Lung (tissue), 12 donors: ENCODE data around the gene GRID1. TPM values are rescaled to one million over a fixed set of nuclear protein-coding genes. Genes with fewer than 3 reads are reported as not detected.

Experiments used
- ATAC-seq: fragments of 200-7000 bp; cut with Tn5 transposase; one replicate; pipeline ENCODE4 v1.9.1; 2020; ENCODE audit warnings: moderate number of reproducible peaks; ENCODE audit not compliant: insufficient read depth, low FRiP score
- DNase-seq, 3 donors: peaks; one replicate each; pipeline ENCODE4 v3.0.0-alpha.2; 2013 to 2017
- H3K27ac ChIP-seq, 2 donors: one replicate each; pipeline ENCODE4 v1.5.1; 2013; ENCODE audit warnings: mild to moderate bottlenecking in 2 of 2, moderate library complexity in 2 of 2, control low read depth in 1 of 2, inconsistent platforms in 1 of 2, low read depth in 1 of 2, low read length in 1 of 2
- H3K27me3 ChIP-seq, 3 donors: one replicate each; pipeline ENCODE4 v1.5.1; 2013; ENCODE audit warnings: low read length in 2 of 3; ENCODE audit not compliant: control insufficient read depth in 3 of 3, insufficient read depth in 3 of 3
- H3K36me3 ChIP-seq, 4 donors: one replicate each; pipeline ENCODE4 v1.5.1; 2013; ENCODE audit warnings: low read length in 4 of 4, mild to moderate bottlenecking in 1 of 4, moderate library complexity in 1 of 4; ENCODE audit not compliant: control insufficient read depth in 4 of 4, insufficient read depth in 4 of 4
- H3K4me1 ChIP-seq, 5 donors: one replicate each; pipeline ENCODE4 v1.5.1; 2013; ENCODE audit warnings: low read length in 5 of 5, mild to moderate bottlenecking in 2 of 5, moderate library complexity in 1 of 5; ENCODE audit not compliant: control insufficient read depth in 5 of 5, insufficient read depth in 5 of 5
- H3K4me3 ChIP-seq: one replicate; pipeline ENCODE4 v1.5.1; 2013; ENCODE audit warnings: mild to moderate bottlenecking, control low read depth, moderate library complexity
- H3K9ac ChIP-seq, 2 donors: one replicate each; pipeline ENCODE4 v1.5.1; 2013; ENCODE audit warnings: low read length in 2 of 2, control low read depth in 1 of 2; ENCODE audit not compliant: insufficient read depth in 1 of 2
- H3K9me3 ChIP-seq, 4 donors: one replicate each; pipeline ENCODE4 v1.5.1; 2013; ENCODE audit warnings: low read length in 3 of 4, mild to moderate bottlenecking in 1 of 4, moderate library complexity in 1 of 4; ENCODE audit not compliant: control insufficient read depth in 4 of 4, insufficient read depth in 3 of 4
- CTCF ChIP-seq: IDR thresholded peaks from 2 replicates; pipeline ENCODE4 v1.5.1; 2012; ENCODE audit warnings: mild to moderate bottlenecking; ENCODE audit errors: control extremely low read depth, extremely low read depth
- WGBS, 2 donors: extraction: QIAGEN DNeasy Blood & Tissue Kit; methylation state at CpG; one replicate each; pipeline ENCODE4 v1.1.7; 2013; 5-methylcytosine and 5-hydroxymethylcytosine counted together
- polyA plus RNA-seq, 2 donors: library from polyadenylated mRNA; stranded (reverse); fragments of 200-250 nt; gene quantifications; one replicate each; pipeline ENCODE4 v1.2.1, GENCODE V29; 2013
- total RNA-seq, 2 donors: library from RNA; depleted of rRNA in 1 of 2; stranded (reverse); fragments of >200 nt in 1 of 2; gene quantifications; one replicate each; pipeline ENCODE4 v1.2.1, GENCODE V29; 2014 to 2021
- donor health status: control.
- donor health status: control.
- donor health status: Bipolar disorder and iron deficiency.
- donor health status: healthy.
- donor health status: DM: yes; HTN: yes; CAD: no.

GRID1 gene
- total and polyA plus RNA-seq, 4 donors, result 1.1 to 3.6 (median 2.2) TPM

- Histone ChIP-seq H3K36me3 (no peaks in the 10 kb centered on the region), H3K27me3 (no peaks in the 10 kb centered on the region), H3K9ac (no peak overlapping the region), H3K27ac (no peak overlapping the region), H3K4me3 (no peak overlapping the region), H3K4me1 (no peaks in the 10 kb centered on the region), H3K9me3 (peaks cover 0 to 3% (median 0%) of the 10 kb centered on the region in 4 donors)
- ATAC-seq (no peak), DNase-seq (no peak)
- no peak for TF ChIP-seq CTCF
- 86 to 90% methylated on average over 5 of the region's 5 CpGs for WGBS, 2 donors
These were observed 213.7 kb downstream of the GRID1 start for GRCh38 chr10:86152911-86153310.

- Histone ChIP-seq H3K27ac (no peak overlapping the region), H3K9me3 (peaks cover 0 to 5% (median 0%) of the 10 kb centered on the region in 4 donors), H3K27me3 (no peaks in the 10 kb centered on the region), H3K36me3 (no peaks in the 10 kb centered on the region), H3K9ac (no peak overlapping the region), H3K4me1 (no peaks in the 10 kb centered on the region), H3K4me3 (no peak overlapping the region)
- DNase-seq, result no peak
- ATAC-seq, result no peak
- 89 to 94% methylated on average over 5 of the region's 5 CpGs for WGBS, 2 donors
- TF ChIP-seq CTCF, result no peak
These were observed 214.2 kb downstream of the GRID1 start for GRCh38 chr10:86152354-86152753.

- no peak overlapping the region for H3K9ac ChIP-seq
- DNase-seq (no peak), ATAC-seq (no peak)
- no peaks in the 10 kb centered on the region for H3K4me1 ChIP-seq
- H3K27ac ChIP-seq, result no peak overlapping the region
- no peaks in the 10 kb centered on the region for H3K36me3 ChIP-seq
- WGBS, 2 donors, result 75 to 83% methylated on average over 5 of the region's 5 CpGs
- no peak for TF ChIP-seq CTCF
- no peaks in the 10 kb centered on the region for H3K27me3 ChIP-seq
- H3K9me3 ChIP-seq, result peaks cover 0 to 5% (median 0%) of the 10 kb centered on the region in 4 donors
- no peak overlapping the region for H3K4me3 ChIP-seq
These were observed 215.0 kb downstream of the GRID1 start for GRCh38 chr10:86151613-86152012.

GRCh38 chr10:86149257-86149656 lies 217.3 kb downstream of the GRID1 start:
- no peak for TF ChIP-seq CTCF
- no peak for DNase-seq
- Histone ChIP-seq H3K9me3 (peaks cover 0 to 2% (median 0%) of the 10 kb centered on the region in 4 donors), H3K27me3 (no peaks in the 10 kb centered on the region), H3K4me3 (no peak overlapping the region), H3K36me3 (no peaks in the 10 kb centered on the region), H3K27ac (no peak overlapping the region), H3K9ac (no peak overlapping the region), H3K4me1 (no peaks in the 10 kb centered on the region)
- no peak for ATAC-seq
- WGBS, 2 donors, result 66 to 67% methylated on average over 7 of the region's 7 CpGs
